ENCODE measurements around the gene TEX44.

TEX44 gene

DNA sequence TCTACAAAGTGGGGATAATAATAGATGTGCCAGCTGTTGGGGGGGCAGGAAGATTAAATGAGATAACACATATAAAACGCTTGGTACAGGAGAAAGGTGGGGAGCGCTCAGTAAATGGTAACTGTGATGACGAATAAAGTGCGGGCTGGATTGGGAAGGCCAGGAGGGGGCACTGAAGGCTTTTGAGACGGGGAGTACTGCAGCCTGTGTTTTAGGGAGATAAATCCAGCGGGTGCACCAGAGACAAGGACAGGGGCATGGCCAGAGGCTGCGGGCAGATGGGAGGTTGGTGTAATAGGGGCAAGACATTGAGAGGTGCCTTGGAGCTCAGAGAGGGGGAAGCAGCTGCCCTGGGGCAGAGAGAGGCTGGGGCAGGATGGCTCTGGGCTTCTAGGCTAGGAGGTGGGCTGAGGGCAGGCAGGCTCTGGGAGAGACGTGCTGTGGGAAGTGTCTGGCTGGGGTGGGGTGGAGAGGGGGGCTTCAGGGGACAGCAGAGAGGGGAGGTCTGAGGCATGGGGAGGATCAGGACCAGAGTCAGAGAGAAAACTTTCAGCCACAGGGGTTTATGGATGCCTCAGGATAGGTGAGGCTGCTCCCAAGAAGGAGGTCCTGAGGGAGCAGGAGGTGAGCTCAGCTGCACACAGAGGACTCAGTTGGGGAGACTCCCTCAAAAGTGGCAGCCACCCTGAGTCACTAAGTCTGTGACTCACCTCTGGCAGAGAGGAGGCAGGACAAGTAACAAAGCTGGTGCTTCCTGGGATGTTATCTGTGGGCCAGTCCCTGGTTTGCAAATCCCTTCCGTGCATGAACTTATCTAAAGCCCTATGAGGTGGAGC lies 18.8 kb downstream of the TEX44 start:
- no peak overlapping the region for H3K4me3 ChIP-seq (replicated peaks; ENCODE audit: insufficient read depth, low read length)
- H3K27me3 ChIP-seq (ENCODE audit: insufficient read depth, poor library complexity, severe bottlenecking), result no peaks in the 10 kb centered on the region
- DNase-seq (ENCODE audit: low read depth in 1 of 2, low spot score in 1 of 2), result peak; percentile 69 to 88
- TF ChIP-seq GABPA (IDR thresholded peaks at IDR 0.05; ENCODE audit: low read depth) (no peak), SPI1 (IDR thresholded peaks at IDR 0.05; ENCODE audit: borderline replicate concordance, low read depth) (no peak), POLR2AphosphoS5 (IDR thresholded peaks at IDR 0.05; ENCODE audit: low read depth) (no peak)
- TF ChIP-seq, protein P1, sequence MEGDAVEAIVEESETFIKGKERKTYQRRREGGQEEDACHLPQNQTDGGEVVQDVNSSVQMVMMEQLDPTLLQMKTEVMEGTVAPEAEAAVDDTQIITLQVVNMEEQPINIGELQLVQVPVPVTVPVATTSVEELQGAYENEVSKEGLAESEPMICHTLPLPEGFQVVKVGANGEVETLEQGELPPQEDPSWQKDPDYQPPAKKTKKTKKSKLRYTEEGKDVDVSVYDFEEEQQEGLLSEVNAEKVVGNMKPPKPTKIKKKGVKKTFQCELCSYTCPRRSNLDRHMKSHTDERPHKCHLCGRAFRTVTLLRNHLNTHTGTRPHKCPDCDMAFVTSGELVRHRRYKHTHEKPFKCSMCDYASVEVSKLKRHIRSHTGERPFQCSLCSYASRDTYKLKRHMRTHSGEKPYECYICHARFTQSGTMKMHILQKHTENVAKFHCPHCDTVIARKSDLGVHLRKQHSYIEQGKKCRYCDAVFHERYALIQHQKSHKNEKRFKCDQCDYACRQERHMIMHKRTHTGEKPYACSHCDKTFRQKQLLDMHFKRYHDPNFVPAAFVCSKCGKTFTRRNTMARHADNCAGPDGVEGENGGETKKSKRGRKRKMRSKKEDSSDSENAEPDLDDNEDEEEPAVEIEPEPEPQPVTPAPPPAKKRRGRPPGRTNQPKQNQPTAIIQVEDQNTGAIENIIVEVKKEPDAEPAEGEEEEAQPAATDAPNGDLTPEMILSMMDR (IDR thresholded peaks at IDR 0.05; ENCODE audit: insufficient read depth, low read length), result no peak
- TF ChIP-seq, protein P2, sequence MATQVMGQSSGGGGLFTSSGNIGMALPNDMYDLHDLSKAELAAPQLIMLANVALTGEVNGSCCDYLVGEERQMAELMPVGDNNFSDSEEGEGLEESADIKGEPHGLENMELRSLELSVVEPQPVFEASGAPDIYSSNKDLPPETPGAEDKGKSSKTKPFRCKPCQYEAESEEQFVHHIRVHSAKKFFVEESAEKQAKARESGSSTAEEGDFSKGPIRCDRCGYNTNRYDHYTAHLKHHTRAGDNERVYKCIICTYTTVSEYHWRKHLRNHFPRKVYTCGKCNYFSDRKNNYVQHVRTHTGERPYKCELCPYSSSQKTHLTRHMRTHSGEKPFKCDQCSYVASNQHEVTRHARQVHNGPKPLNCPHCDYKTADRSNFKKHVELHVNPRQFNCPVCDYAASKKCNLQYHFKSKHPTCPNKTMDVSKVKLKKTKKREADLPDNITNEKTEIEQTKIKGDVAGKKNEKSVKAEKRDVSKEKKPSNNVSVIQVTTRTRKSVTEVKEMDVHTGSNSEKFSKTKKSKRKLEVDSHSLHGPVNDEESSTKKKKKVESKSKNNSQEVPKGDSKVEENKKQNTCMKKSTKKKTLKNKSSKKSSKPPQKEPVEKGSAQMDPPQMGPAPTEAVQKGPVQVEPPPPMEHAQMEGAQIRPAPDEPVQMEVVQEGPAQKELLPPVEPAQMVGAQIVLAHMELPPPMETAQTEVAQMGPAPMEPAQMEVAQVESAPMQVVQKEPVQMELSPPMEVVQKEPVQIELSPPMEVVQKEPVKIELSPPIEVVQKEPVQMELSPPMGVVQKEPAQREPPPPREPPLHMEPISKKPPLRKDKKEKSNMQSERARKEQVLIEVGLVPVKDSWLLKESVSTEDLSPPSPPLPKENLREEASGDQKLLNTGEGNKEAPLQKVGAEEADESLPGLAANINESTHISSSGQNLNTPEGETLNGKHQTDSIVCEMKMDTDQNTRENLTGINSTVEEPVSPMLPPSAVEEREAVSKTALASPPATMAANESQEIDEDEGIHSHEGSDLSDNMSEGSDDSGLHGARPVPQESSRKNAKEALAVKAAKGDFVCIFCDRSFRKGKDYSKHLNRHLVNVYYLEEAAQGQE (IDR thresholded peaks at IDR 0.05; ENCODE audit: insufficient replicate concordance, low read depth), result no peak
- peak overlapping the region; percentile 96 for H3K27ac ChIP-seq (replicated peaks)

DNA sequence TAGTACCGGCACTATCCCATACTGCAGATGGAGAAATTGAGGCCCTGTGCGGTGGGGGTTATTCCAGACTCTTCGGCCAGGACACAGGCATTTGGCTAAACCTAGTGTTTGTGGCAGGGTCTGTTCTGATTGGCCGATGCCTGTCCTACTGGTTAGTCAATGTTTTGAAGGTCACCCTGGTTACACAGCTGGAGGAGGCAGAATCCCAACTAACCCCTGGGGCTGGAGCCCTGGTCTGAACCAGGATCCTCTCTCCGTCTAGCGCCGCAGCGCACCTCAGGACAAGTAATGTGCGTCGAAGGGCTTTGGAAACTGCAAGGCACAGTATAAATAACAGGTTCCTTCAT lies 19.4 kb downstream of the TEX44 start:
- Histone ChIP-seq H3K27me3 (ENCODE audit: insufficient read depth, poor library complexity, severe bottlenecking) (no peaks in the 10 kb centered on the region), H3K27ac (replicated peaks) (peak overlapping the region; percentile 96), H3K4me3 (replicated peaks; ENCODE audit: insufficient read depth, low read length) (no peak overlapping the region)
- DNase-seq (ENCODE audit: low read depth in 1 of 2, low spot score in 1 of 2), result no peak
- TF ChIP-seq POLR2AphosphoS5 (IDR thresholded peaks at IDR 0.05; ENCODE audit: low read depth) (no peak; the same call in 1 of the 2 replicates), SPI1 (IDR thresholded peaks at IDR 0.05; ENCODE audit: borderline replicate concordance, low read depth) (no peak)
- TF ChIP-seq, protein P2 (IDR thresholded peaks at IDR 0.05; ENCODE audit: insufficient replicate concordance, low read depth), result no peak

DNA sequence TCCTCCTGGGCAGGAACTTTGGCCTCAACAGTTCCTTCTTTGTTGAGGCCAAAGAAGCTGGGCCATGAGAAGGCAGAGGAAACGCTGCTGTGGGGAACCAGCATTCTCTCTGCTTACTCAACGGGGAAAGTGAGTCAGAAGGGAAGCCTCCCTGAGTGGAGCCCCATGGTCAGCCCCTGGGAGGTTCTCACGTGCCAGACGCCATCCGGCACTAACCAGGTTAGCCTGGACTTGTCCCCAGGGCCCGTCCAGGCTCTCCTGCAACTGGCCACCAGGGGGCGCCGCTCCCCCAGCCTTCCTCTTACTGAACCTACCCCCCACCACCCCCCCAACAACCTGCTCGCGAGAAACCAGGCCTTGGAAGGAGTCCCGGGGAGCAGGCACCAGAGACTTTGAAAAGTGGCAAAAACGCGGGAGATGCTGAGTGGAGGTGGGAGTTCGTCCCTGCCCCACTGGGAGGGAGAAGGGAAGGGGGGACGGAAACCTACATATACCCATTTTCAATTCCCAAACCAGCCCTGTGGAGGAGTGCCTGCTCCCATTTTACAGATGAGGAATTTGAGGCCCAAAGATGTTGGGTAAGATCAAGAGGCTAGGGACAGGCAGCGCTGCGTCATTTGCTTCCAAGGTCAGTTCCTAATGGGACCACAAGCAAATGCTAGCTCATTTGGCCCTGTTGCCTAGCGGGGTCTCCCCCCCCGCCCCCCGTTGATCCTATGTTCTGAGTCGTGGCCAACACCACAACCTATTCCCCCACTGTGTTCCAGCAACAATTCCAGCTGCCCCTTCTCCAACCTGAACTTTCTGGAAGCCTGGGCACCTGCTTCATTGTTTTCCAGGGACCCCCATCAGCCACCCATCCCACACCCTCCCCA lies 20.0 kb downstream of the TEX44 start:
- Histone ChIP-seq H3K27me3 (ENCODE audit: insufficient read depth, poor library complexity, severe bottlenecking) (no peaks in the 10 kb centered on the region), H3K27ac (replicated peaks) (peak overlapping the region; percentile 96), H3K4me3 (replicated peaks; ENCODE audit: insufficient read depth, low read length) (no peak overlapping the region)
- DNase-seq (ENCODE audit: low read depth in 1 of 2, low spot score in 1 of 2), result peak; percentile 97 to 98
- peak; percentile 25 for TF ChIP-seq POLR2AphosphoS5 (IDR thresholded peaks at IDR 0.05; ENCODE audit: low read depth)
- peak; percentile 43; the same call in 1 of the 2 replicates for TF ChIP-seq SPI1 (IDR thresholded peaks at IDR 0.05; ENCODE audit: borderline replicate concordance, low read depth)
- TF ChIP-seq, protein P2 (IDR thresholded peaks at IDR 0.05; ENCODE audit: insufficient replicate concordance, low read depth), result no peak
- TF ChIP-seq, protein P1 (IDR thresholded peaks at IDR 0.05; ENCODE audit: insufficient read depth, low read length), result peak; percentile 69

Measured in HL-60 (cell line).